Suprapubic skin (tissue), 4 donors: ENCODE data around the gene NOL11. TPM values are rescaled to one million over a fixed set of nuclear protein-coding genes. Genes with fewer than 3 reads are reported as not detected.
A peak's percentile ranks its signal among the peaks of the same experiment; 100 is the strongest.

Experiments
- DNase-seq, 2 donors: peaks; one replicate each; pipeline ENCODE4 v3.0.0-alpha.2; 2019; ENCODE audit warnings: low spot score in 2 of 2
- H3K27ac ChIP-seq: fragments of 200-600 bp; sonication (generic); one replicate; pipeline ENCODE4 v1.5.1; 2019
- H3K27me3 ChIP-seq: fragments of 200-600 bp; sonication (generic); one replicate; pipeline ENCODE4 v1.5.1; 2019
- H3K36me3 ChIP-seq: fragments of 200-600 bp; sonication (generic); one replicate; pipeline ENCODE4 v1.5.1; 2019
- H3K4me1 ChIP-seq: fragments of 200-600 bp; sonication (generic); one replicate; pipeline ENCODE4 v1.5.1; 2019
- H3K4me3 ChIP-seq: fragments of 200-600 bp; sonication (generic); one replicate; pipeline ENCODE4 v1.5.1; 2019; ENCODE audit warnings: mild to moderate bottlenecking
- H3K9me3 ChIP-seq: fragments of 200-600 bp; sonication (generic); one replicate; pipeline ENCODE4 v1.5.1; 2019
- CTCF ChIP-seq, 2 donors: fragments of 200-600 bp in 1 of 2; fragments of 450-650 bp in 1 of 2; sonication (generic) in 1 of 2; IDR thresholded peaks; one replicate each; pipeline ENCODE4 v1.5.1; 2016 to 2019; ENCODE audit warnings: antibody characterized with exemption in 2 of 2, mild to moderate bottlenecking in 1 of 2, moderate library complexity in 1 of 2
- EP300 ChIP-seq: sonication (generic); formaldehyde crosslinking; IDR thresholded peaks from one replicate; pipeline ENCODE4 v1.6.1; 2017; ENCODE audit warnings: antibody characterized with exemption
- POLR2A ChIP-seq, 2 donors: fragments of 450-650 bp; IDR thresholded peaks; one replicate each; pipeline ENCODE4 v1.6.1; 2017; ENCODE audit warnings: antibody characterized with exemption in 2 of 2, mild to moderate bottlenecking in 2 of 2, moderate library complexity in 2 of 2
- POLR2AphosphoS5 ChIP-seq, 3 donors: sonication (generic); formaldehyde crosslinking; IDR thresholded peaks; one replicate each; pipeline ENCODE4 v1.6.1; 2017; ENCODE audit warnings: antibody characterized with exemption in 3 of 3
- WGBS: methylation state at CpG from one replicate; pipeline ENCODE4 v1.1.5; 2018; 5-methylcytosine and 5-hydroxymethylcytosine counted together
- total RNA-seq, 4 donors: library from RNA; depleted of rRNA; stranded (reverse); fragments of >200 nt; gene quantifications; one replicate each; pipeline ENCODE4 v1.1.0, GENCODE V29; 2016

Gene NOL11
- total RNA-seq, 4 donors from 2014 or later = 25.0 to 43.6 (median 29.6) TPM

GRCh38 chr17:67685351-67685750, 32.4 kb upstream of the NOL11 start:
- no peaks in the 10 kb centered on the region for H3K4me1 ChIP-seq
- no peak overlapping the region for H3K4me3 ChIP-seq
- H3K9me3 ChIP-seq = no peaks in the 10 kb centered on the region
- H3K27ac ChIP-seq = no peak overlapping the region
- no peaks in the 10 kb centered on the region for H3K36me3 ChIP-seq
- WGBS = 93% methylated on average over 3 of the region's 3 CpGs
- no peak for TF ChIP-seq EP300
- TF ChIP-seq CTCF (IDR thresholded peaks at IDR 0.05) = no peak
- TF ChIP-seq POLR2A (IDR thresholded peaks at IDR 0.05) = no peak
- no peak for TF ChIP-seq POLR2AphosphoS5 (IDR thresholded peaks at IDR 0.05)
- no peaks in the 10 kb centered on the region for H3K27me3 ChIP-seq
- DNase-seq = no peak

GRCh38 chr17:67686241-67686640, 31.5 kb upstream of the NOL11 start:
- no peak for DNase-seq
- Histone ChIP-seq H3K27me3 (no peaks in the 10 kb centered on the region), H3K9me3 (no peaks in the 10 kb centered on the region), H3K4me1 (no peaks in the 10 kb centered on the region), H3K36me3 (no peaks in the 10 kb centered on the region), H3K27ac (no peak overlapping the region), H3K4me3 (no peak overlapping the region)
- 53% methylated on average over 2 of the region's 2 CpGs for WGBS
- TF ChIP-seq POLR2AphosphoS5 (IDR thresholded peaks at IDR 0.05) (no peak), CTCF (IDR thresholded peaks at IDR 0.05) (no peak)

- Histone ChIP-seq H3K4me3 (no peak overlapping the region), H3K27ac (no peak overlapping the region), H3K27me3 (no peaks in the 10 kb centered on the region), H3K36me3 (peaks cover under 1% of the 10 kb centered on the region), H3K9me3 (no peaks in the 10 kb centered on the region), H3K4me1 (no peaks in the 10 kb centered on the region)
- no peak for DNase-seq
- no peak for TF ChIP-seq CTCF (IDR thresholded peaks at IDR 0.05)
- no peak for TF ChIP-seq POLR2A (IDR thresholded peaks at IDR 0.05)
- WGBS = 83% methylated on average over 2 of the region's 2 CpGs
Measured at GRCh38 chr17:67687511-67687910, 30.2 kb upstream of the NOL11 start.

GRCh38 chr17:67689534-67690177, 28.1 kb upstream of the NOL11 start:
- 41% methylated on average over 2 of the region's 2 CpGs for WGBS
- H3K4me3 ChIP-seq = no peak overlapping the region
- H3K27me3 ChIP-seq = no peaks in the 10 kb centered on the region
- TF ChIP-seq CTCF (IDR thresholded peaks at IDR 0.05) (peak; percentile 55 to 78), POLR2AphosphoS5 (IDR thresholded peaks at IDR 0.05) (no peak)
- H3K36me3 ChIP-seq = peaks cover 5% of the 10 kb centered on the region
- no peak for DNase-seq
- no peaks in the 10 kb centered on the region for H3K9me3 ChIP-seq
- no peak overlapping the region for H3K27ac ChIP-seq
- no peaks in the 10 kb centered on the region for H3K4me1 ChIP-seq

- Histone ChIP-seq H3K27me3 (no peaks in the 10 kb centered on the region), H3K36me3 (peaks cover 5% of the 10 kb centered on the region), H3K4me3 (no peak overlapping the region), H3K9me3 (no peaks in the 10 kb centered on the region), H3K27ac (no peak overlapping the region), H3K4me1 (no peaks in the 10 kb centered on the region)
- no peak for DNase-seq
- TF ChIP-seq EP300 = no peak
- no peak for TF ChIP-seq POLR2AphosphoS5 (IDR thresholded peaks at IDR 0.05)
- TF ChIP-seq POLR2A (IDR thresholded peaks at IDR 0.05) = no peak
- no peak for TF ChIP-seq CTCF (IDR thresholded peaks at IDR 0.05)
Measured at GRCh38 chr17:67693811-67694210, 23.9 kb upstream of the NOL11 start.
